Erythroblast (primary cell): ENCODE measurements around the gene ASB9.

ENCODE experiments used
- GATA1 ChIP-seq: IDR thresholded peaks from 2 replicates; pipeline ENCODE4 v1.6.1; 2011; ENCODE audit warnings: low read depth, mild to moderate bottlenecking, control low read depth, low read length, moderate library complexity
- POLR2A ChIP-seq: IDR thresholded peaks from 2 replicates; pipeline ENCODE4 v1.6.1; 2011; ENCODE audit warnings: mild to moderate bottlenecking, low read length

- TF ChIP-seq POLR2A, result no peak
- TF ChIP-seq GATA1, result no peak
Observed at GRCh38 chrX:15293451-15293850, 23.6 kb upstream of the ASB9 start.
